Spleen (tissue), 11 donors: Measurements from ENCODE around the gene TLK1. TPM values are rescaled to one million over a fixed set of nuclear protein-coding genes. Genes with fewer than 3 reads are reported as not detected.

ENCODE experiments used
- DNase-seq: peaks from one replicate; pipeline ENCODE4 v3.0.0-alpha.2; 2020
- H3K27ac ChIP-seq, 8 donors: fragments of 200-600 bp; sonication (generic) in 7 of 8; 1 replicate in 4 of 8; 2 replicates in 4 of 8; pipeline versions ENCODE4 v1.5.0 to v1.8.0; 2016 to 2021; ENCODE audit warnings: inconsistent platforms in 4 of 8, mild to moderate bottlenecking in 4 of 8, moderate library complexity in 1 of 8
- H3K27me3 ChIP-seq, 7 donors: fragments of 200-600 bp; sonication (generic) in 6 of 7; replicated peaks in 1 of 7; 1 replicate in 4 of 7; 2 replicates in 3 of 7; pipeline versions ENCODE4 v1.5.0 to v1.8.0; 2016 to 2021; ENCODE audit warnings: inconsistent platforms in 3 of 7, mild to moderate bottlenecking in 1 of 7
- H3K36me3 ChIP-seq, 6 donors: fragments of 200-600 bp; sonication (generic) in 5 of 6; 1 replicate in 4 of 6; 2 replicates in 2 of 6; pipeline versions ENCODE4 v1.5.0 to v1.8.0; 2016 to 2021; ENCODE audit warnings: inconsistent platforms in 2 of 6
- H3K4me1 ChIP-seq, 6 donors: fragments of 200-600 bp; sonication (generic) in 5 of 6; 1 replicate in 3 of 6; 2 replicates in 3 of 6; pipeline versions ENCODE4 v1.5.0 to v1.8.0; 2016 to 2021; ENCODE audit warnings: inconsistent platforms in 3 of 6
- H3K4me3 ChIP-seq, 8 donors: fragments of 200-600 bp; sonication (generic) in 7 of 8; 1 replicate in 4 of 8; 2 replicates in 4 of 8; pipeline versions ENCODE4 v1.5.0 to v1.8.0; 2016 to 2021; ENCODE audit warnings: inconsistent platforms in 4 of 8, mild to moderate bottlenecking in 4 of 8, moderate library complexity in 2 of 8
- H3K9me3 ChIP-seq, 8 donors: fragments of 200-600 bp; sonication (generic) in 7 of 8; 1 replicate in 4 of 8; 2 replicates in 4 of 8; pipeline versions ENCODE4 v1.5.0 to v1.8.0; 2016 to 2021; ENCODE audit warnings: inconsistent platforms in 4 of 8
- CTCF ChIP-seq, 11 experiments: fragments of 200-600 bp in 7 of 11; fragments of 450-650 bp in 4 of 11; sonication (generic) in 4 of 11; IDR thresholded peaks in 8 of 11; conservative IDR thresholded peaks in 3 of 11; 1 replicate in 7 of 11; 2 replicates in 4 of 11; pipeline versions ENCODE4 v1.4.0 to v1.8.0; 2016 to 2021; ENCODE audit warnings: antibody characterized with exemption in 11 of 11, inconsistent platforms in 4 of 11, mild to moderate bottlenecking in 1 of 11
- POLR2A ChIP-seq, 3 donors: fragments of 450-650 bp; IDR thresholded peaks; one replicate each; pipeline ENCODE4 v1.5.1; 2017; ENCODE audit warnings: antibody characterized with exemption in 3 of 3, mild to moderate bottlenecking in 1 of 3
- POLR2AphosphoS5 ChIP-seq, 3 donors: sonication (generic); formaldehyde crosslinking; IDR thresholded peaks; one replicate each; pipeline ENCODE4 v1.5.1; 2017; ENCODE audit warnings: antibody characterized with exemption in 3 of 3
- WGBS, 5 donors: extraction: QIAGEN DNeasy Blood & Tissue Kit in 3 of 5; methylation state at CpG; one replicate each; pipeline versions ENCODE4 v1.1.5 to v1.1.7; 2013 to 2018; 5-methylcytosine and 5-hydroxymethylcytosine counted together
- intact Hi-C: fragments of 100-400 bp; cut with DNase I; formaldehyde crosslinking; loops from one replicate; pipeline ENCODE4 v1.15.0; 2023; ENCODE audit warnings: low total_unique reads
- polyA plus RNA-seq, 3 donors: library from polyadenylated mRNA; stranded (reverse); fragments of 200-250 nt; gene quantifications; one replicate each; pipeline ENCODE4 v1.2.1, GENCODE V29; 2013
- total RNA-seq, 7 donors: library from RNA; depleted of rRNA in 3 of 7; stranded (reverse); fragments of >200 nt in 3 of 7; fragmentation: NEBNext Ultra II Directional in 4 of 7; extraction: Animal tissue kit (Norgen Biotek cat#: 25700) in 4 of 7; gene quantifications; one replicate each; pipeline versions ENCODE4 v1.1.0 to v1.2.1, GENCODE V29; 2016 to 2021
- donor health status: healthy with polysubstance abuse.
- donor health status: DM: no; HTN: no; CAD: no; lungs with moderate emphysema.
- donor health status: DM: no; HTN: no; CAD: no.
- donor health status: Bipolar disorder and iron deficiency.
- donor health status: healthy.
- donor health status: DM: no; HTN: no; CAD: no.
- donor health status: DM: yes; HTN: yes; CAD: no.

TLK1 gene
- total and polyA plus RNA-seq, 10 donors: 19.7 to 100.0 (median 81.7) TPM

GRCh38 chr2:171180229-171180930 is 19.7 kb upstream of the TLK1 start:
- Histone ChIP-seq H3K4me3 (no peak overlapping the region), H3K27me3 (no peaks in the 10 kb centered on the region), H3K27ac (no peak overlapping the region), H3K4me1 (peaks cover 0 to 11% (median 7%) of the 10 kb centered on the region in 6 donors), H3K9me3 (no peaks in the 10 kb centered on the region), H3K36me3 (no peaks in the 10 kb centered on the region)
- intact Hi-C loops: no loop called here
- TF ChIP-seq POLR2AphosphoS5 (IDR thresholded peaks at IDR 0.05) (no peak), POLR2A (IDR thresholded peaks at IDR 0.05) (no peak), CTCF (IDR thresholded peaks at IDR 0.05 in 8 of 11, conservative IDR thresholded peaks at IDR 0.05 in 3 of 11) (no peak)
- 70 to 80% (median 77%) methylated on average over 3 of the region's 3 CpGs for WGBS, 5 donors
- DNase-seq: no peak

DNA sequence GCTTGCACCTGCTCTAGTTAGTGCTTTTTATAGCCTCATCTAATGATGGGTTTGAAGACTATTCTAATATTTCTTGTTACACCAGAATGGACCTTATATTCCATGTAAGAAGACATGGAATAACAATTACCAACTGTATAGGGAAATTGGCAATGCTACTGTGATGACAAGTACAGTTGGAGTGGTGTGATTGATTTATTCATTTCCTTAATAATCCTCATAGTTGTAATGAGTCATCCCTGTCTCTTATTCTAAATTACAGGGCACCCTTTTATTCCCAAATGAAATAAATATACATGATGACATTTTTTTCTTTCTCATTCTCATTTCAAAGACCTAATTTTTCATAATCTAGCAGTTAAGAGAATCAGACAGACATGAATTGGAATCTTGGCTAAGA is 18.3 kb upstream of the TLK1 start:
- Histone ChIP-seq H3K27me3 (no peaks in the 10 kb centered on the region), H3K4me3 (no peak overlapping the region), H3K27ac (no peak overlapping the region), H3K36me3 (no peaks in the 10 kb centered on the region), H3K9me3 (no peaks in the 10 kb centered on the region), H3K4me1 (peaks cover 0 to 11% (median 7%) of the 10 kb centered on the region in 6 donors)
- DNase-seq: no peak
- TF ChIP-seq POLR2A (IDR thresholded peaks at IDR 0.05): no peak
- TF ChIP-seq CTCF (IDR thresholded peaks at IDR 0.05 in 8 of 11, conservative IDR thresholded peaks at IDR 0.05 in 3 of 11): no peak
- TF ChIP-seq POLR2AphosphoS5 (IDR thresholded peaks at IDR 0.05): no peak
- intact Hi-C loops: no loop called here

DNA sequence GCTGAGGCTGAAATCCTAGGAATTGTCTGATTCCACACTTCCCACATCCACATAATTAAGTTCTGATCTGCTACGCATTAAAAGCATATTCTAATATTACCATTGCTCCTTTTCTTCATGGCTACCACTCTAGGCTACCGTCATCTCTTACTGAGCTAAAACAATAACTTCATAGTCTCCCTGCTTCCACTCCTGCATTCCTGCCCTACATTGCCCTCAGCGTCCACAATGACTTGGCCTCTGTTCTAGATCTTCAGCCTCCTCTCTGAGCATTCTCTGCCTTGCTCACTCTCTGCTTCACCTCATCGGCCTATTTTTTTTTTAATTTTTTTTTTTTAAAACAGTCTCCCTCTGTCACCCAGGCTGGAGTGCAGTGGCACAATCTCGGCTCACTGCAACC is 15.8 kb upstream of the TLK1 start:
- H3K4me3 ChIP-seq: no peak overlapping the region
- no peak for DNase-seq
- WGBS, 5 donors: 94 to 96% (median 95%) methylated on average over 5 of the region's 5 CpGs
- H3K36me3 ChIP-seq: no peaks in the 10 kb centered on the region
- TF ChIP-seq POLR2A (IDR thresholded peaks at IDR 0.05): no peak
- TF ChIP-seq CTCF (IDR thresholded peaks at IDR 0.05 in 8 of 11, conservative IDR thresholded peaks at IDR 0.05 in 3 of 11): no peak
- no peak for TF ChIP-seq POLR2AphosphoS5 (IDR thresholded peaks at IDR 0.05)
- peaks cover 0 to 3% (median under 1%) of the 10 kb centered on the region in 6 donors for H3K4me1 ChIP-seq
- H3K9me3 ChIP-seq: peaks cover 0 to 4% (median 0%) of the 10 kb centered on the region in 8 donors
- intact Hi-C loops: no loop called here
- no peaks in the 10 kb centered on the region for H3K27me3 ChIP-seq
- H3K27ac ChIP-seq: no peak overlapping the region

- Histone ChIP-seq H3K27ac (no peak overlapping the region), H3K9me3 (peaks cover 0 to 4% (median 0%) of the 10 kb centered on the region in 8 donors), H3K4me1 (no peaks in the 10 kb centered on the region), H3K27me3 (no peaks in the 10 kb centered on the region), H3K4me3 (no peak overlapping the region), H3K36me3 (no peaks in the 10 kb centered on the region)
- DNase-seq: no peak
- no peak for TF ChIP-seq CTCF (IDR thresholded peaks at IDR 0.05 in 8 of 11, conservative IDR thresholded peaks at IDR 0.05 in 3 of 11)
- no peak for TF ChIP-seq POLR2AphosphoS5 (IDR thresholded peaks at IDR 0.05)
- no peak for TF ChIP-seq POLR2A (IDR thresholded peaks at IDR 0.05)
- WGBS, 5 donors: 80 to 90% (median 86%) methylated on average over 2 of the region's 2 CpGs
- intact Hi-C loops: no loop called here
Measured at GRCh38 chr2:171174075-171174474, 13.4 kb upstream of the TLK1 start.
